ENCODE results near the gene ADSS1.

DNA sequence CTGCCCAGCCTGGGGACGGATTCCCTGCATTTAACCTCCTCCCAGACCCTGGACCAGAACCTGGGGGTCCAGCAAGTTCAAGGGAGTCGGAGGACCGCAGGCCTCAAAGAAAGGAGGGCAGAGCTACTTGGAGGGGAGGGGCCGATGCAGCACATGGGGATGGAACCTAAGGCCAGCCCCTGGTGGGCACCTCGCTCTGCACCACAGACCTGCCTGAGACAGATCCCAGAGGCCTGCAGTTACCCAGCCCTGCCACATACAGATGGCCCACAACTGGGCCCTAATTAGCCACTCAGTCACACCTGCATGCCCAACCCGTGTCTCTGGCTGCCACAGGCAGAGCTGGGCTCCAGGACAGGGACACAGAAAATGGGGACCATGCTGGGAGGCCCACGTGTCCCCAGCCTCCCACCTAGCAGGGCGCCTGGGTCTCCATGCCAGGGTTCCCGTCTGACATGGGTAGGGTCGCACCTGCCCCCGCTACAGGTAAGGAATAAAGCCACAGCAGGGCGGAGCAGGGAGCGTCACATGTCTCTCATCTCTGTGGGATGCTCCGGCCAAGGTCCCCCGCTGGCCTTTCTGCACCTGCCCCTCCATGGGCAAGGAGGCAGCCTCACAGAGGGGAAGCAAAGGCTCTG is 54.8 kb downstream of the ADSS1 start:
- TF ChIP-seq, protein P1, sequence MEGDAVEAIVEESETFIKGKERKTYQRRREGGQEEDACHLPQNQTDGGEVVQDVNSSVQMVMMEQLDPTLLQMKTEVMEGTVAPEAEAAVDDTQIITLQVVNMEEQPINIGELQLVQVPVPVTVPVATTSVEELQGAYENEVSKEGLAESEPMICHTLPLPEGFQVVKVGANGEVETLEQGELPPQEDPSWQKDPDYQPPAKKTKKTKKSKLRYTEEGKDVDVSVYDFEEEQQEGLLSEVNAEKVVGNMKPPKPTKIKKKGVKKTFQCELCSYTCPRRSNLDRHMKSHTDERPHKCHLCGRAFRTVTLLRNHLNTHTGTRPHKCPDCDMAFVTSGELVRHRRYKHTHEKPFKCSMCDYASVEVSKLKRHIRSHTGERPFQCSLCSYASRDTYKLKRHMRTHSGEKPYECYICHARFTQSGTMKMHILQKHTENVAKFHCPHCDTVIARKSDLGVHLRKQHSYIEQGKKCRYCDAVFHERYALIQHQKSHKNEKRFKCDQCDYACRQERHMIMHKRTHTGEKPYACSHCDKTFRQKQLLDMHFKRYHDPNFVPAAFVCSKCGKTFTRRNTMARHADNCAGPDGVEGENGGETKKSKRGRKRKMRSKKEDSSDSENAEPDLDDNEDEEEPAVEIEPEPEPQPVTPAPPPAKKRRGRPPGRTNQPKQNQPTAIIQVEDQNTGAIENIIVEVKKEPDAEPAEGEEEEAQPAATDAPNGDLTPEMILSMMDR (optimal IDR thresholded peaks at IDR 0.05 in 1 of 3, IDR thresholded peaks at IDR 0.05 in 1 of 3, conservative IDR thresholded peaks at IDR 0.05 in 1 of 3; ENCODE audit: extremely low read depth in 1 of 3, insufficient read depth in 2 of 3, low read length in 3 of 3): no peak
- TF ChIP-seq EZH2 (IDR thresholded peaks at IDR 0.05; ENCODE audit: low read length): no peak

Measured in keratinocyte (primary cell).